ENCODE data around the gene ARMC9. TPM values are rescaled to one million over a fixed set of nuclear protein-coding genes. Genes with fewer than 3 reads are reported as not detected.

ARMC9 gene
- total RNA-seq, 1 donor: 189 TPM

DNA sequence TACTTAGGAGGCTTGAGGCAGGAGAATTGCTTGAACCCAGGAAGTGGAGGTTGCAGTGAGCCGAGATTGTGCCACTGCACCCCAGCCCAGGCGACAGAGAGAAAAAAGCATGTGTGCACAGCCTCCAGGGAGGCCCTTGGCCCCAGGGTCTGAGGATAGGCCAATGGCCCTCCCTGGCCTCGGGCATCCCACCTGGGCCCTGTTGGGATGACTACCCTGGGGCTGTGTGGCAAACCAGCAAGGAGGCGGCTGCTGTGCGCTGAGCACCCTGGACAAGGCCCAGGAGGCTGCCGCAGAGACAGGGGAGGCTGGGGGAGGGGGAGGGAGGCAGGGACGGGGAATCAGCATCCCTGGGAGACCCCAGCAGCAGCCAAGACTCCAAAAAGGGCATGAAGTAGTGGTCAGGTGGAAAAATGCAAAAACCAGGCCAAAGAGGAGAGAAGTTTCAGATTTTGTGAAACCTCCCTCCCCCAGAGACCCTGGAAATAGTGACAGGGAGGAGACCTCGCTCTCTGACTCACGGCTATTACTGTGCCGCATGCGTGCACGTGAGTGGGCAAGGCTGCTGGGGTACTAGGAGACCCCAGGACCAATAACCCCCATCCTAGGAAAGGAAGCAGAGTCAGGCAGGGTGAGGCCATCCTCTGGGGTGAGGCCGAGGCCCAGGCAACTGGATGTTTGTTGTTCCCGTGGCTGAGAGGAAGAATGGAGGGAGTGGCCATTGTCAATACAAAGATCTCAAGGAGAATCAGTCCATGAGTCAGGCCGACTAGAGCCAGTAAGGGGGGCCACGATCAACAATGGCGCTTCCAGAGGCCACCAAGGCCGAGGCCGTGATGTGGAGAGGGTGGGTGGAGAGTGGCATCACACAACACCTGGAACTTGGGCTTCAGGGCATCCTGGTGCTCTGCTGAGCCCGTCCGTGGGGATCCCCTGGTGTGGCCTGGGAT lies 181.1 kb downstream of the ARMC9 start:
- TF ChIP-seq, protein P1, sequence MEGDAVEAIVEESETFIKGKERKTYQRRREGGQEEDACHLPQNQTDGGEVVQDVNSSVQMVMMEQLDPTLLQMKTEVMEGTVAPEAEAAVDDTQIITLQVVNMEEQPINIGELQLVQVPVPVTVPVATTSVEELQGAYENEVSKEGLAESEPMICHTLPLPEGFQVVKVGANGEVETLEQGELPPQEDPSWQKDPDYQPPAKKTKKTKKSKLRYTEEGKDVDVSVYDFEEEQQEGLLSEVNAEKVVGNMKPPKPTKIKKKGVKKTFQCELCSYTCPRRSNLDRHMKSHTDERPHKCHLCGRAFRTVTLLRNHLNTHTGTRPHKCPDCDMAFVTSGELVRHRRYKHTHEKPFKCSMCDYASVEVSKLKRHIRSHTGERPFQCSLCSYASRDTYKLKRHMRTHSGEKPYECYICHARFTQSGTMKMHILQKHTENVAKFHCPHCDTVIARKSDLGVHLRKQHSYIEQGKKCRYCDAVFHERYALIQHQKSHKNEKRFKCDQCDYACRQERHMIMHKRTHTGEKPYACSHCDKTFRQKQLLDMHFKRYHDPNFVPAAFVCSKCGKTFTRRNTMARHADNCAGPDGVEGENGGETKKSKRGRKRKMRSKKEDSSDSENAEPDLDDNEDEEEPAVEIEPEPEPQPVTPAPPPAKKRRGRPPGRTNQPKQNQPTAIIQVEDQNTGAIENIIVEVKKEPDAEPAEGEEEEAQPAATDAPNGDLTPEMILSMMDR (IDR thresholded peaks at IDR 0.05; ENCODE audit: insufficient read depth, low read depth, low read length): no peak
- no peak for DNase-seq (ENCODE audit: low read depth)
- H3K4me3 ChIP-seq (ENCODE audit: low read depth, low read length): no peak overlapping the region

- no peak for DNase-seq (ENCODE audit: low read depth)
- TF ChIP-seq, protein P1 (IDR thresholded peaks at IDR 0.05; ENCODE audit: insufficient read depth, low read depth, low read length): no peak
Observed at GRCh38 chr2:231380307-231380706, 181.9 kb downstream of the ARMC9 start.

DNA sequence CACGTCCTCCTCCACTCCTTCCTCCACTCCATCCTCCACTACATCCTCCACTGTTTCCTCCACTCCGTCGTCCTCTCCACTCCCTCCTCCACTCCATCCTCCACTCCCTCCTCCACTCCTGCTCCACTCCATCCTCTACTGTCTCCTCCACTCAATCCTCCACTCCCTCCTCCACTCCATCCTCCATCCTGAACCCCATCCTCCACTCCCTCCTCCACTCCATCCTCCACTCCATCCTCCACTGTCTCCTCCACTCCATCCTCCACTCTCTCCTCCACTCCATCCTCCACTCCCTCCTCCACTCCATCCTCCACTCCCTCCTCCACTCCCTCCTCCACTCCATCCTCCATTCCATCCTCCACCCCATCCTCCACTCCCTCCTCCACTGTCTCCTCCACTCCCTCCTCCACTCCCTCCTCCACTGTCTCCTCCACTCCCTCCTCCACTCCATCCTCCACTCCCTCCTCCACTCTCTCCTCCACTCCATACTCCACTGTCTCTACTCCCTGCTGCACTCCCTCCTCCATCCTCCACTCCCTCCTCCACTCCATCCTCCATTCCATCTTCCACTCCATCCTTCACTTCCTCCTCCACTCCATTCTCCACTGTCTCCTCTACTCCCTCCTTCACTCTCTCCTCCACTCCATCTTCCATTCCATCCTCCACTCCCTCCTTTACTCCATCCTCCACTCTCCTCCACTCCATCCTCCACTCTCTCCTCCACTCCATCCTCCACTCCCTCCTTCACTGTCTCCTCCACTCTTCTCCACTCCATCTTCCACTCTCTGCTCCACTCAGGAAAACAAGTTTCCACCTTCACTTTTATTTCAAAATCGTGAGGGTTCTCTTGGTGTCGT lies 182.8 kb downstream of the ARMC9 start:
- DNase-seq (ENCODE audit: low read depth): no peak
- H3K4me3 ChIP-seq (ENCODE audit: low read depth, low read length): no peak overlapping the region
- TF ChIP-seq, protein P1 (IDR thresholded peaks at IDR 0.05; ENCODE audit: insufficient read depth, low read depth, low read length): no peak

More at GRCh38 chr2:231380307-231380706, 181.9 kb downstream of the ARMC9 start:
- no peak overlapping the region for H3K4me3 ChIP-seq (ENCODE audit: low read depth, low read length)

- no peak for DNase-seq (ENCODE audit: low read depth)
- H3K4me3 ChIP-seq (ENCODE audit: low read depth, low read length): no peak overlapping the region
- TF ChIP-seq, protein P1 (IDR thresholded peaks at IDR 0.05; ENCODE audit: insufficient read depth, low read depth, low read length): no peak
Observed at GRCh38 chr2:231382116-231382515, 183.7 kb downstream of the ARMC9 start.

GRCh38 chr2:231383416-231384108 lies 185.1 kb downstream of the ARMC9 start:
- TF ChIP-seq, protein P1 (IDR thresholded peaks at IDR 0.05; ENCODE audit: insufficient read depth, low read depth, low read length): no peak
- DNase-seq (ENCODE audit: low read depth): no peak
- no peak overlapping the region for H3K4me3 ChIP-seq (ENCODE audit: low read depth, low read length)

DNA sequence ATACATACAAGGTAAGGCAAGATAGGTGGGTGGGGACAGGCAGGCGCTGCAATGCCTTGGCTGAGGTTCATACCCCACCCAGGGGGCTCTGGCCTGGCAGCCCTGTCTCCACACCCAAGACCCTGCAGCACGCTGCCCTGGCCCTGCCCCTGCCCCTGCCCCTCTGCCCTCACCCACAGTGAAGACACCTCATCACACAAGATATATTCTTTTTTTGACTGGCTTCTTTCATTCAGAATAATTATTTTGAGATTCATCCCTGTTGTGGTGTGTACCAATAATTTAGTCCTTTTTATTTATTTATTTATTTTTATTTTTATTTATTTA lies 185.6 kb downstream of the ARMC9 start:
- H3K4me3 ChIP-seq (ENCODE audit: low read depth, low read length): no peak overlapping the region
- DNase-seq (ENCODE audit: low read depth): no peak
- TF ChIP-seq, protein P1 (IDR thresholded peaks at IDR 0.05; ENCODE audit: insufficient read depth, low read depth, low read length): no peak

Measured in fibroblast of villous mesenchyme (primary cell).